HG03354 (cell line): Measurements from ENCODE around the gene PMEPA1.

Experiments
- ATAC-seq: cut with Tn5 transposase; IDR thresholded peaks from one replicate; pipeline ENCODE4 v1.9.1; 2021; ENCODE audit warnings: mild to moderate bottlenecking; ENCODE audit not compliant: unreplicated experiment, poor library complexity, severe bottlenecking

The PMEPA1 gene

DNA sequence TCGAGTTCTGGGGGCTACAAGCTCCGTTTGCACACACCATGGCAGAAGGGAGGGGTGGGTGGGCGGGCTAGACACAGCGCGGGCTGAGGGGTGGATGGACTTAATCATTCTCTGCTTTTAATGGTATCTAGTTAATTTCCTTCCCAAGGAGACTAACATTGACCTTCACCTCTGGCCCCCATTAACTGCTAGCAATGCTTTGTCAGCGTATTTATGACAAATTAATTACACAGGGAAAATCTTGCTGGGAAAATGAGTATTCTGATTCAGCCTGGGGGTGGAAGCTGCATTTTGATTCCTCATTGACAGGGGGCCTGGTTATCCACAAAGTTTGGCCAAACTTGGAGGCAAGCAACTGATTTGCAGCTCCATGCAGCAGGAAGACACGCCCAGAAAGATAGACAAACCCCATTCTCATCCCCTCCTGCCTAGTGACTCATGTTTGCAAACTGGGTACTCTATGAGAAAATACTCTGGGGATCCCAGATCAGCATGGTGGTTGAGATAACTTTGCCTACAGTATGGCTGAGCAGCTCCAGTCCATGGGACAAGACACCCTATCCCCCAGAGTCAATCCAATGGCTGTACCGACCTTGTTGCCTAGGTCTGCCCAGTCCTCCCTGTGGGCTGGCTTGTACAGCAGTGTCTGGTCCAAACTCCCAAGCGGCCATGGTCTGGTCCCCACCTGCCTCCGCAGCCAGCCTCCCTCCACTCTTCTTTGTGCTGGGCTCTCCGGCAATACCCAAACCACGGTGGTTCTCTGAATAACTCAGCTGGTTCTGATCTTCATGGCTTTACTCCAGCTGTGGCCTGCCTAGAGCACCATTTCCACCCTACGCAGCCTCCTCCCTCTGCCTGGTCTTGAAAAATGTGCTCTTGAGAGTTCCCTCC is 109.2 kb downstream of the PMEPA1 start:
- no peak for ATAC-seq

DNA sequence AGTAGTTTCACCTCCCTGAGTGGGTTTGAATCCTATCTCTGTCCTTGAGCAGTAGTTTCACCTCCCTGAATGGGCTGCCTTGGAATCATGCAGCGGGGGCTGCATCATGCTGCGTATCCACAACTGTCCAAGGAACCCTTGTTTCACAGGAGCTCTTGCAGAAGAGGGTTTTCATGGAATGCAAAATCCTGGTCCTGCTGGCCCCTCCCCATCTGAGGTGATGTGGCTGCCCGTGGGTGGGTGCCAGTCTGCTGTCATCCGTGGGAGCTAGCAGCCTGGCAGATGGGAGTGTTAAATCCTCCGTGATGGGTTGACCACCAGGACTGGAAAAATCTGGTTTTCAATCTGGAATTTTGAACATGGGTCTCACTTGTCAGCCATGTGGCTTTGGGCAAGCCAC is 111.3 kb downstream of the PMEPA1 start:
- no peak for ATAC-seq
